Lower leg skin (tissue), 3 donors: ENCODE results near the gene OGFOD1.

Experiments used
- POLR2A ChIP-seq, 2 donors: fragments of 450-650 bp; IDR thresholded peaks; one replicate each; pipeline ENCODE4 v1.6.1; 2016 to 2017; ENCODE audit warnings: antibody characterized with exemption in 2 of 2, mild to moderate bottlenecking in 1 of 2, moderate library complexity in 1 of 2
- TF ChIP-seq, protein P1 (sequence below), 3 donors: fragments of 450-650 bp; IDR thresholded peaks; one replicate each; pipeline ENCODE4 v1.5.1; 2016; ENCODE audit warnings: antibody characterized with exemption in 3 of 3, mild to moderate bottlenecking in 3 of 3, moderate library complexity in 2 of 3

DNA sequence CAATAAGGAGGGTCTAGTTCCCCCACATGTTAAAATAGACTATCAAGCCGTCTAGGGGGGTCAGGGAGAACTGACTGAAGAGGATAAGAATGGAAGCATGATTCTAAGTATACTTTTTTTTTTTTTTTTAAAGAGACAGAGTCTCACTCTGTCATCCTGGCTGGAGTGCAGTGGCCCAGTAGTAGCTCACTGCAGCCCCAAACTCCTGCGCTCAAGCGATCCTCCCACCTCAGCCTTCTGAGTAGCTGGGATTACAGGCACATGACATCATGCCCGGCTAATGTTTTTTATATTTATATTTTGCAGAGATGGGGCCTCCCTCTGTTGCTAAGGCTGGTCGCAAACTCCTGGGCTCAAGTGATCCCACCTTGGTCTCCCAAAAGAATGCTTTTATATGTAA lies 40.2 kb upstream of the OGFOD1 start:
- TF ChIP-seq, protein P1, sequence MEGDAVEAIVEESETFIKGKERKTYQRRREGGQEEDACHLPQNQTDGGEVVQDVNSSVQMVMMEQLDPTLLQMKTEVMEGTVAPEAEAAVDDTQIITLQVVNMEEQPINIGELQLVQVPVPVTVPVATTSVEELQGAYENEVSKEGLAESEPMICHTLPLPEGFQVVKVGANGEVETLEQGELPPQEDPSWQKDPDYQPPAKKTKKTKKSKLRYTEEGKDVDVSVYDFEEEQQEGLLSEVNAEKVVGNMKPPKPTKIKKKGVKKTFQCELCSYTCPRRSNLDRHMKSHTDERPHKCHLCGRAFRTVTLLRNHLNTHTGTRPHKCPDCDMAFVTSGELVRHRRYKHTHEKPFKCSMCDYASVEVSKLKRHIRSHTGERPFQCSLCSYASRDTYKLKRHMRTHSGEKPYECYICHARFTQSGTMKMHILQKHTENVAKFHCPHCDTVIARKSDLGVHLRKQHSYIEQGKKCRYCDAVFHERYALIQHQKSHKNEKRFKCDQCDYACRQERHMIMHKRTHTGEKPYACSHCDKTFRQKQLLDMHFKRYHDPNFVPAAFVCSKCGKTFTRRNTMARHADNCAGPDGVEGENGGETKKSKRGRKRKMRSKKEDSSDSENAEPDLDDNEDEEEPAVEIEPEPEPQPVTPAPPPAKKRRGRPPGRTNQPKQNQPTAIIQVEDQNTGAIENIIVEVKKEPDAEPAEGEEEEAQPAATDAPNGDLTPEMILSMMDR (IDR thresholded peaks at IDR 0.05): no peak
- TF ChIP-seq POLR2A (IDR thresholded peaks at IDR 0.05): no peak
